GM18858 (cell line): ENCODE measurements around the gene RPUSD2.

Source experiments
- ATAC-seq: cut with Tn5 transposase; IDR thresholded peaks from one replicate; pipeline ENCODE4 v1.9.1; 2021; ENCODE audit not compliant: unreplicated experiment

The RPUSD2 gene, protein sequence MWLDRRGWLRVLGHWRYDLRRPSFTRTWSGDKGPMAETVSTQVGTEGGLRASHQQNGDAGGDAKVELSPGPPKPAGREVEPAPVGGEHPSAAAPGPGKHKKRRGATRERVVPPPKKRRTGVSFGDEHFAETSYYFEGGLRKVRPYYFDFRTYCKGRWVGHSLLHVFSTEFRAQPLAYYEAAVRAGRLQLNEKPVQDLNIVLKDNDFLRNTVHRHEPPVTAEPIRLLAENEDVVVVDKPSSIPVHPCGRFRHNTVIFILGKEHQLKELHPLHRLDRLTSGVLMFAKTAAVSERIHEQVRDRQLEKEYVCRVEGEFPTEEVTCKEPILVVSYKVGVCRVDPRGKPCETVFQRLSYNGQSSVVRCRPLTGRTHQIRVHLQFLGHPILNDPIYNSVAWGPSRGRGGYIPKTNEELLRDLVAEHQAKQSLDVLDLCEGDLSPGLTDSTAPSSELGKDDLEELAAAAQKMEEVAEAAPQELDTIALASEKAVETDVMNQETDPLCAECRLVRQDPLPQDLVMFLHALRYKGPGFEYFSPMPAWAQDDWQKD

DNA sequence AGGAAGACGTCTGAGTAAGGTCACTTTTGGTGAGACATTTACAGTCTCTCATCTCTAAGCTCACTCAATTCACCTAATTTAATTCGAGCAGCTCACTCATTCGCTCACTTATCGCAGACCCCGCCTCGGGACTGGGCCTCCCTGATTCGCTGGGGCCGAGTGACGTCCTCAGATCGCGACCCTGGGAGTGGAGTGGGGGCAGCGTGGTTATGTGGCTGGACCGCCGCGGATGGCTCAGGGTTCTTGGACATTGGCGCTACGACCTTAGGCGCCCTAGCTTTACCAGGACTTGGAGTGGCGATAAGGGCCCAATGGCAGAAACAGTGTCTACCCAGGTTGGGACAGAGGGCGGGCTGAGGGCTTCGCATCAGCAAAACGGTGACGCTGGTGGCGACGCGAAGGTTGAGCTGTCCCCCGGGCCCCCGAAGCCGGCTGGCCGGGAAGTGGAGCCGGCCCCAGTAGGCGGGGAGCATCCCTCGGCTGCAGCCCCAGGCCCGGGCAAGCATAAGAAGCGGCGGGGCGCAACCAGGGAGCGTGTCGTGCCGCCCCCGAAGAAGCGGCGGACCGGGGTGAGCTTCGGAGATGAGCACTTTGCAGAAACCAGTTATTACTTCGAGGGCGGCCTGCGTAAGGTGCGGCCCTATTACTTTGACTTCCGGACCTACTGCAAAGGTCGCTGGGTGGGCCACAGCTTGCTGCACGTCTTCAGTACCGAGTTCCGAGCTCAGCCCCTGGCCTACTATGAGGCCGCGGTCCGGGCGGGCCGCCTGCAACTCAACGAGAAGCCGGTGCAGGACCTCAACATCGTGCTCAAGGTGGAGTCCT lies at the start of gene RPUSD2:
TSS of gene RPUSD2 (plus strand) at position 171 of the 825 bp plus-strand sequence. CDS start at position 210, 39 bp downstream.
- ATAC-seq: no peak

DNA sequence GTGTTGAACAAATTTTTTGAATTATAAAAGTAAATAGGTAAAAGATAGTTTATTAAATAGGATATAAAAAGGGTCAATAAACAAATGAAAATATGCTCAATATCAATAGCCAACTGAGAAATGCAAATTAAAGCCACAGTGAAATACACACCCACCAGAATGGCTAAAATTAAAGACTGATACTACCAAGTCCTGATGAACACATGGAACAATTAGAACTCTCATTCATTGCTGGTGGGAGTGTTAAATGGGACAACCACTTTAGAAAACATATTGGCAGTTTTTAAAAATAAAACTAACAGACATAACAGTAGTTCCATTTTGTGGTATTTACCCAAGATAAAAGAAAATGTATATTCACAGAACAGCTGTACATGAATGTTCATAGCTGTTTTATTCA lies 45.5 kb upstream of the RPUSD2 start:
- no peak for ATAC-seq

DNA sequence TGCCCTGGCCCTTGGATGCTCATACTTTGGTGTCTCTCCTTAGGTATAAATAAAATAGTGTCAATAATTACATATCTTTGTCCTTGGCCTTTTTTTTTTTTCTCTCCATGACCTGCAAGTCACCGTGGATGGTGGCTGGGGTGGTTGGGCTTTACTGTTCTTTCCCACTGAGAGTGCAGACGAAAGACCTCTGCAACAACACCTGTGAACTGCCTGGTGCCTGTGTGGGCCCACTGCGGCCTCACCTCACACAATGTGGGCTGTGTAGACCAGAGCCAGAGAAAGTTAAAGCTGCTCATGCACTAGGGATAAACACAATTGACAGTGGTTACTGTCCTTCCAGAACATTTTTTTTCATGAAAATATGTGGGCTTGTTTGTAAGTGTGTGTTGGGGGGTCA lies 43.2 kb upstream of the RPUSD2 start:
- ATAC-seq: no peak

DNA sequence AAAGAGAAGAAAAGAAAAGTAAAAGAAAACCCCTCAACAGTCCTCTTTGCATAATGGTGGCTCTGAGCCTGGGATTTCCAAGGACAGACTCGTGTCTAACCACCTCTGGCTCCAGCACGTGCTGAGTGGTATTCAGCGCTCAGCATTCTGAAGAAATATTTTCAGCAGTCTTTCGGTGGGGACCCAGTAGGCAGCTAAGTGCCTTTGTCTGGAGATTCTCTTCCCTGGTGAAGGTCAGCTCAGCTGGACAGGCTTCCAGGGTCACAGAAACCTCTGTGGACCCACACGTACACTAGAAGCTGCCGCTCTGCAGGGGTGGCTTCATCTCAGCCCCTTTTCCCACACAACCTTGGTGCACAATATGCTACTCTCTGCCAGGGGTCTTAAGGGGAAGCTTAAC lies 40.3 kb upstream of the RPUSD2 start:
- no peak for ATAC-seq

DNA sequence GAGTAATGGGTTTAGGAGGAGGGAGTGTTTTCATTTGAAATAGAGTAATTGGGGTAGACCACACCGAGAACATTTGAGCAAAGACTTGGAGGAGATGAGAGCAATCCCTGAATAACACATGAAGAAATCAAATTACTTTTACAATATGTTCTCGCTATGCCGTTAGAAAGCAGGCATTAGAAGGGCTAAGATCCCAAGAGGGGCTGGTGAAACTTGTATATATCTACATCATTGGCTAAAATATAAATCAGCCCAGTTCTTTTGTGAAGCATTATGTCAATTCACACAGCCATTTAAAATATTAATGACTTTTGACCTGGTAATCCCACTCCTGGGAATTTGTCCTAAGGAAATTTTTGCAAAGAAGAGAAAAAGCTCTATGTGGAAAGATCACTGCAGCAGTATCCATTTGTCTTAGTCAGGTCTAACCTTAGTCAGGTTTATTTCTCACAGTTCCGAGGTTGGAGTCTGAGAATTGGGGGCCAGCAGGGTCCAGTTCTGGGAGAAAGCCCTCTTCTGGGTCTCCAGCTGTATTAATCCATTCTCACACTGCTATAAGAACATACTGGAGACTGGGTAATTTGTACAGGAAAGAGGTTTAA lies 35.2 kb upstream of the RPUSD2 start:
- no peak for ATAC-seq

DNA sequence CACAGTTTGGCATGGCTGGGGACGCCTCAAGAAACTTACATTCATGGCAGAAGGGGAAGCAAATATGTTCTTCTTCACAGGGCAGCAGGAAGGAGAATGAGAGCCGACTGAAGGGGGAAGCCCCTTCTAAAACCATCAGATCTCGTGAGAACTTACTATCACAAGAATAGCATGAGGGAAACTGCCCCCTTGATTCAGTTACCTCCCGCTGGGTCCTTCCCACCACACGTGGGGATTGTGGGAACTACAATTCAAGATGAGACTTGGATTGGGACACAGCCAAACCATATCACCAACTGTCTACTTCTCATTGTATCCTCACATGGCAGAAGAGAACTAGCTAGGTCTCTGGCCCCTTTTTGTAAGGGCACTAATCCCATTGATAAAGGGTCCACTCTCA lies 34.7 kb upstream of the RPUSD2 start:
- no peak for ATAC-seq

DNA sequence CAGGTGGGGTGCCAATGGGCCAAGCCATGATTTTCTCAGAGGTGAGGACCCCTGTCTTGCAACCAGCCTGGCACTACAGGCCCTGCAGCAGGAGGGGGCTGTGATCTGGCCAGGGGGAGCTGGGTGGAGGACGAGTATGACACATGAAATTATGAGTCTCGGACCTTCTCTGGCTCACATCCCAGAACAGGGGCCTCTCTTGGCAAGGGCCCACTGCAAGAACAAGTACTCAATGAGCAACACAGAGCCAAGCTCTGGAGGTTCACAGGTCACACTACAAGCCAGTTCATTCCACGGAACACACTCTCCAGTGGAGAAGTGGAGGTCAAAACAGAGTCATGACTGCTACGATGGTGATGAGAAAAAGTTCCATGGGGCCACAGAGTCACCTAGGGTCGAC lies 32.6 kb upstream of the RPUSD2 start:
- ATAC-seq: no peak

DNA sequence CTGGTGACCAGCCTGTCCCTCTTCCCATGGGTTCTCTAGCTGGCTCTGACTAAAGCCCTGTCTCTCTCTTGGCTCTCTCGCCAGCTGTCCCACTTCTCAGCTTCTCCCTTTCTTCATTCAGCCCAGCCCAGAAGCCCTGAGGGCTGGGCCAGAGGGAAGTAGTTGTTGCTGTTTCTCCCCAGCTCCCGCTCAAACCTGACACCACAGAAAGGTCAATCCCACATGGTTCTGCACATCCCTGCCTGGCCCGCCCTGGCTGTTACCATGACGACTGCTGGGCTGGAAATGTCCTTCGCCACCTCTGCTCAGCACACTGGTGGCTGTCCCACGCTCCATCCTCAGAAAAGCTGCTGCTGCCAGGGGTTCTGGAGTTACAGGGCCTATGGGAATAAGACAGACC lies 30.1 kb upstream of the RPUSD2 start:
- ATAC-seq: no peak

DNA sequence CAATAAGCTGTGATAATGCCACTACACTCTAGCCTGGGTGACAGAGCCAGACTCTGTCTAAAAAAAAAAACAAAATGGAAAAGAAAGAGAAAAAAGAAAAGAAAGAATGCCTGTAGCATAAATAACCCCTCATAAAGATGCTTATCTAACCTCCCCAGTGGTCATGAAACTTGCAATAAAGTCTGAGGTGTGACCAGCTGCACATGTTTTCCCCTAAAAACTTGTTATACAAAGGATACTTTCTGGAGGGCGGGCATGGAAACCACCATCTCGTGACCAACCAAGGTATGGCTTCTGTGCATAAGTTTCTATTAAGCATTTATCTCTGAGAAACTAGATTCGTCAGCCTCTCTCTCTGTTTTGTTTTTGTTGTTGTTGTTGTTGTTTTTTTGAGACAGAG lies 26.0 kb upstream of the RPUSD2 start:
- ATAC-seq: no peak

DNA sequence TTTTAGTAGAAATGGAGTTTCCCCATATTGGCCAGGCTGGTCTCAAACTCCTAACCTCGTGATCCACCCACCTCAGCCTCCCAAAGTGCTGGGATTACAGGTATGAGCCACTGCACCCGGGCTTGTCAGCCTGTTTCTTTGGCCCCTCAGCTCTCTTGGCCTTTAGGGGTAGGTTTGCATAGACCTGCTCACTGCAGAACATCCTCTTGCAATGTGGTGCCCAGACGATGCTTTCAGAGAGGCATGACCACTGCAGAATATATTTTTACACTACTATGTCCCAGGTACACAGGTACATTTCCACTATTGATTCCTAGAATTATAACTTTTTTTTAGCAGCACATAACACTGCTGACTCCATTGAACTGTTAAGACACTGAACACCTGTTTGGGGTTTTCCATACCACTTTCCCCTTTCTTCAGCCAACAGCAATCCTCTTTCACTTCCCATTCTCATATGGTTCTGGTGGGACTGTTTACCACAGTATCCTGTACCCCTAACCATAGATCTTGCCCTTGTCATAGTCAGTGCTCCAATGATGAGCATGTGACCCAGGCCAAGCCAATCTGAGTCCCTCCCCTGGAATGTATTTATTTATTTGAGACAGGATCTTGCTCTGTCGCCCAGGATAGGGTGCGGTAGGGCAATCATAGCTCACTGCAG lies 25.3 kb upstream of the RPUSD2 start:
- ATAC-seq: peak; percentile 78

DNA sequence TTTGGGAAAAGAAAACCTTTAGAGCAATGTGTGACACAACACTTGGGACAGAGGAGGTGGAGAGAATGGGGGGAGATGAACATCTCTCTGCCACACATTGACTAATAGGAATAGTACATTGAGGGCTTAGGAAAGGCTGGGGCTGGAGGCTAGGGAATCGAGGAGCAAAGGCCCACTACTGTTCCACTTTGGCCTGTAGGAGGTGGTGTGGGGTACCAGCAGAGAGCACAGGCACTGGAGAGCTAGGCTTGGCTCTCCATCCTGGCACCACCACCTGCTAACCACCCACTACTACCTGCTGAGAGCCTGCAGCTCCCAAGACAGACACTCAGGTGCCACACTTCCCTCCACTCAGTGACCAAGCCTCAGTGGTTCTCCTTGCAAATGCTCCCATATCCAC lies 23.6 kb upstream of the RPUSD2 start:
- no peak for ATAC-seq

DNA sequence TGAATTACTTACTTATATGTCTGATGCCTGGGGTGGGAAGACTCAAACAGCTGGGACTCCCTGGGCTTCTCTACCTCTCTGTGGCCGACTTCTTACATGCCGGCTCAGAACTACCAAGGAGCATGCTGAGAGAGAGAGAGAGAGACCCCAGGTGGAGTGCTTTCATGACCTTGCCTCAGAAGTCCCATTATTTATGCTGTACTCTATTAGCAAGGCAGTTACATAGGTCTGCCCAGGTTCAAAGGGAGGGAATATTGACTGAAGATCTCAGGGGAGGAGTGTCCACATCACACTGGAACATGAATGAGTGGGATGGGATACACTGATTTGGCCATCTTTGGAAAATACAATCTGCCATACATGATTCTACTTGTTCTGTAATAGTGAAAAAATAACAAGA lies 20.5 kb upstream of the RPUSD2 start:
- no peak for ATAC-seq

DNA sequence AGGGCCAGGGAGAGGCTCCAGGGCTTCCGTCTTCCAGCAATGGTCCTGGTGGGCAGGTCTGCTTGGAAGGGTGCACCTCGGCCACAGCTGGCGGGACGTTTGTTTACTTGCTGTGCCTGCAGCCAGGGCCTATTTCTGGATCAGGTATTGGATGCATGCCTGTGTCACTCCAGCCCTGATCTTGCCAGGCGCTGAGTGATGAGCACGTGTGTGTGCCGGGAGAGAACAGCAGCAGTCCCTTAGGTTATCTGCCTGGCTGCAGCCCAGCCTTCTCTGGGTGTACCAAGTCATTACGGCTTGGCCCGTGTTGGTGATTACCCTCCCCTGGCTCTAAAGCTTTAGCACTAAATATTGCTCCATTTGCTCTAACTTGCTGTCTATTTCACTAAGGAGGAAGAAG lies 19.2 kb upstream of the RPUSD2 start:
- ATAC-seq: peak; percentile 3

DNA sequence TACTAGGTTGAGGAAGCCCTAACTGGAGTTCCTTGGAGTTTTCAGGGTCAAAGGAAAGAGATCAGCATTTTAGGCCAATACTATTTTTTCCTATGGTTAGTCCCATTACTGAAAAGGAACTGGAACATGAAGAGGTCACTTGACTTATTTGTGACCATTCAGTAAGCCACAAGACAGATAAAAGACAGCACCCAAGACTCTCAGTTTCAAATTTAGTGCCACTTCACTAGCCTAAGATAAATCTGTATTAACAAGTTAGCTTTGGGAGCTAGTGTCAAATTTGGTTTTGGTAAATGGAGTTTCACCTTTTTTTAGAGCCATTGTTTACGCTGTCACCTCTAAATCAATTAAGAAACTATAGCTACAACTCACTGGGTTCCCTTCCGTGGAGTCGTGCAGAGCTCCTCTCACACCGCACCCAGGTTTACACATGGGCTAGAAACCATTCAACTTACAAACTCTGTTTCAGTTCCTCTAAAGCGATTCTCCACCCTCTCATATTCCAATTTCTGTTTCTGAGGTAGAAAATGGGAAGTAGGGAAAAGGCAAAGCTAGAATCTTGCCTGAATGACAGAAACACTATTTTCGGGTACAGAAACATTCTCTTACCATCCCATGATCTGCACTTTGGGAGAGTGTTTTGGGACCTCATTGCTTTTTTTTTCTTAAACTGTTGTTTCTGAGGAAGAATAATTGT lies 18.6 kb upstream of the RPUSD2 start:
- ATAC-seq: peak; percentile 69

DNA sequence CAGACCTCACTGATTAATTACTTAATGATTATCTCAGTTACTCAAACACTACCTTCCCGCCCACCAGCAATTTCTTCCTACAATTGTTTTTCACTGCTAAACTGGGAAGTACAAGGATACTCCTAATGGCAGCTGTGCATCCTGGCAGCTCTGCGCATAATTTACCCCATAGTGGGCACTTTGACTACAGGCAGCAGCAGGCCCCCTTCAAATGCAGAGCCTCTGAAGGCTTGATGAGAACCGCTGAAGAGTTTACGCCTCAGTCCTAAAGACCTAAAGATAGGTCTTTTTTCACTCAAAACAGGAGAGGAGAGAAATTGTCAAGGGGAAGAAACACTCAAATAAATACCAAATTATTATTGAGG lies 15.0 kb upstream of the RPUSD2 start:
- no peak for ATAC-seq

DNA sequence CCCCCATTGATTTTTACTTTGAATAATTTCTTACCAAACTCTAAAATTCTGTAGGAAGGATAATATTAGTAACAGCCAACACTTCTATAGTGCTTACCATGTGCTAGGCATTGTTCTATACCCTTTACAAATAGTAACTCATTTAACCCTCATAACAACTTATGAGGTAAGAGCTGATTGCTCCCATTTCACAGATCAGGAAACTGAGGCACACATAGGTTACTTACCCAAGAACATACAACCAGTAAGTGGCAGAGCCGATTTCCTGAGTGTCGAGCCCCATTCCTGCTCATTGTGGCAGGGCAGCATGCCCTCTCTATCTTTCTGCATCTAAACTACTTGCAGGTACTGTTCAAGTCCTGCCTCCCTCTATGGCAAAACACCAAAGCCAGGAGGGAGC lies 13.2 kb upstream of the RPUSD2 start:
- ATAC-seq: no peak

DNA sequence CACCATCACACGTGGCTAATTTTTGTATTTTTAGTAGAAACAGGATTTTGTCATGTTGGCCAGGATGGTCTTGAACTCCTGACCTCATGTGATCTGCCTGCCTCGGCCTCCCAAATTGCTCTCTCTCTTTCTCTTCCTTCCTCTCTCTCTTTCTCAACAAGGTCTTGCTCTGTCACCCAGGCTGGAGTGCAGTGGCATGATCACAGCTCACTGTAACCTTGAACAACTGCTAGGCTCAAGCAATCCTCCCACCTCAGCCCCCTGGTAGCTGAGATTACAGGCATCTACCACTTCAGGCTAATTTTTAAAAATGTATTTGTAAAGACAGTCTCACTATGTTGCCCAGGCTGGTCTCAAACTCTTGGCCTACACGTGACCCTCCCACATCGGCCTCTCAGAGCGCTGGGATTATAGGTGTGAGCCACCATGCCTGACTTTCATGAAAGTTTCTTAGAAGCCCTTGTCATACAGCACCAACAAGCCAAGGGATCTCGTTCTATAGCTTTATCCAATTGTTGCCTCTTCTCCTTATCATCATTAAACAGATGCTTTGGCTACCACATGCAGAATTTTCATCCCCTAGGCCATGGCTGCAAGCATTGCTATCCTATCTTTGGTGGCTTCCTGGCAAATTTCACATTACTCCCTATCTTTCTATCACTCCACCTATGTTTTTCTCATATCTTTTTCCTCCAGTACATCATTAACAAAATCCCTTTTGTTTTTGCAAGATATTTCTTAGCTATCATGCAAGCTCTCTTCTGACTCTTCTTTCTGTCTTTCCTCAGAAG lies 10.0 kb upstream of the RPUSD2 start:
- ATAC-seq: no peak

DNA sequence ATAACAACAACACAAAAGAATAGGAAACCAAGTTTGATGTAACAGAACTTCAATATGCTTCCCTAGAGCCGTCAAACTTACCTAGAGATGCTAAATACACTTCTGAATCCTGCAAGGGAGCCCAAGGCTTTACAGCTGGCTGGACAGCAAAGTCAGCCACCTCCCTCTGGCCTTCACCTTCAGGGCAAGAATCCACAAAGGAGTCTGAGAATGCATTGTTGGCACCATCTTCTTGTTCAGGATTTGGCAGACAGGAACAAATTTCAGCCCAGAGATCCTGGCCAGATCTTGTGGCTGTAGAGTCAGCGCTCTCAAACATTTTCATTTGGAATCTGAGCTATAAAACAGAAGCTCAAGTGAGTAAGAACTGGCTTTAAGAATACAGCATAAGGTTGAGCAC lies 6.4 kb upstream of the RPUSD2 start:
- no peak for ATAC-seq

DNA sequence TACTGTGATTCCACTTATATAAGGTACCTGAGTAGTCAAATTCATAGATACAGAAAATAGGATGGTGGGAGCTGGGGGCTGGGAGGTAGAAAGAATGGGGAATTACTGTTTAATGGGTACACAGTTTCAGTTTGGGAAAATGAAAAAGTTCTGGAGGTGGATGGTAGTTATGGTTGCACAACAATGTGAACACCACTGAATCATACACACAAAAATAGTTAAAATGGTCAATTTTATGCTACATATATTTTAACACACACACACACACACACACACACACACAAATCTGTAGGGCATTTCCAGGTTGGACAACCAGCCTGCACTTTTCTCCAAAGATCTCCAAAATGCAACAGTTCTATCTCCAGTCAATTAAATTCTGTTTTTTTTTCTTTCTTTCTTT lies 5.7 kb upstream of the RPUSD2 start:
- no peak for ATAC-seq
